A673 (cell line): ENCODE measurements around the gene CREB3L4. TPM values are rescaled to one million over a fixed set of nuclear protein-coding genes. Genes with fewer than 3 reads are reported as not detected.

Source experiments
- BruUV-seq: library from RNA; stranded (reverse); fragments of 400-500 nt; replicated peaks from 2 replicates; lab custom pipeline; 2021; lab: Mats Ljungman, UMichigan
- CTCF ChIA-PET: fragments of 300-600 bp; sonication (Branson Sonifier 250); formaldehyde crosslinking; loops from one replicate; lab custom pipeline; 2022; ENCODE audit warnings: antibody characterized with exemption; lab: Charles Lee
- POLR2A ChIA-PET: fragments of 300-600 bp; sonication (Branson Sonifier 250); formaldehyde crosslinking; loops from one replicate; lab custom pipeline; 2022; ENCODE audit warnings: antibody characterized with exemption; ENCODE audit not compliant: low non-redundant PET; lab: Charles Lee
- DNase-seq: peaks from one replicate; pipeline ENCODE4 v3.0.0-alpha.2; 2015; ENCODE audit warnings: low spot score
- H3K27ac ChIP-seq: fragments of 200-600 bp; sonication (generic); 2 replicates; pipeline ENCODE4 v1.5.1; 2016; ENCODE audit warnings: mixed run types, low read depth, mild to moderate bottlenecking, mixed read lengths, antibody characterized with exemption, low read length; ENCODE audit not compliant: poor library complexity, severe bottlenecking
- H3K27me3 ChIP-seq: fragments of 200-600 bp; sonication (generic); replicated peaks from 2 replicates; pipeline ENCODE4 v1.6.1; 2017; ENCODE audit warnings: mixed run types, low read depth, mild to moderate bottlenecking, mixed read lengths, antibody characterized with exemption, low read length; ENCODE audit not compliant: insufficient read depth, poor library complexity
- H3K36me3 ChIP-seq: fragments of 200-600 bp; sonication (generic); 2 replicates; pipeline ENCODE4 v1.6.1; 2016; ENCODE audit warnings: mixed run types, mild to moderate bottlenecking, mixed read lengths, antibody characterized with exemption, low read length; ENCODE audit not compliant: insufficient read depth, poor library complexity, severe bottlenecking
- H3K4me1 ChIP-seq: fragments of 200-600 bp; sonication (generic); 2 replicates; pipeline ENCODE4 v1.6.1; 2017; ENCODE audit warnings: mixed run types, mild to moderate bottlenecking, mixed read lengths, antibody characterized with exemption, low read length; ENCODE audit not compliant: insufficient read depth, poor library complexity, severe bottlenecking
- H3K4me3 ChIP-seq: fragments of 200-600 bp; sonication (generic); 2 replicates; pipeline ENCODE4 v1.5.1; 2016; ENCODE audit warnings: low read depth, mixed run types, mild to moderate bottlenecking, mixed read lengths, low read length; ENCODE audit not compliant: poor library complexity, severe bottlenecking
- H3K9me3 ChIP-seq: fragments of 200-600 bp; sonication (generic); 2 replicates; pipeline ENCODE4 v1.6.1; 2016; ENCODE audit warnings: mixed run types, low read depth, mild to moderate bottlenecking, mixed read lengths, antibody characterized with exemption, low read length; ENCODE audit not compliant: poor library complexity, severe bottlenecking
- EZH2 ChIP-seq: fragments of 200-600 bp; sonication (generic); IDR thresholded peaks from 2 replicates; pipeline ENCODE4 v1.6.1; 2017; ENCODE audit warnings: borderline replicate concordance, low read depth, mild to moderate bottlenecking, mixed read lengths, antibody characterized with exemption, low read length; ENCODE audit not compliant: poor library complexity, severe bottlenecking
- intact Hi-C: fragments of 100-400 bp; cut with micrococcal nuclease; formaldehyde crosslinking; loops from one replicate; pipeline ENCODE4 v1.10.0; 2022; ENCODE audit not compliant: unreplicated experiment
- total RNA-seq: library from RNA; stranded (reverse); gene quantifications from 2 replicates; pipeline ENCODE4 v1.2.3, GENCODE V29; 2021
- TF ChIP-seq, protein P1 (sequence below): fragments of 300-800, 200-600 bp; sonication (generic); conservative IDR thresholded peaks from 2 replicates; pipeline ENCODE4 v1.5.1; 2017; ENCODE audit warnings: low read depth, mild to moderate bottlenecking, antibody characterized with exemption, low read length, moderate library complexity, mixed read lengths

The CREB3L4 gene
- total RNA-seq, 1 experiment from 2014 or later, result 8.7 TPM

DNA sequence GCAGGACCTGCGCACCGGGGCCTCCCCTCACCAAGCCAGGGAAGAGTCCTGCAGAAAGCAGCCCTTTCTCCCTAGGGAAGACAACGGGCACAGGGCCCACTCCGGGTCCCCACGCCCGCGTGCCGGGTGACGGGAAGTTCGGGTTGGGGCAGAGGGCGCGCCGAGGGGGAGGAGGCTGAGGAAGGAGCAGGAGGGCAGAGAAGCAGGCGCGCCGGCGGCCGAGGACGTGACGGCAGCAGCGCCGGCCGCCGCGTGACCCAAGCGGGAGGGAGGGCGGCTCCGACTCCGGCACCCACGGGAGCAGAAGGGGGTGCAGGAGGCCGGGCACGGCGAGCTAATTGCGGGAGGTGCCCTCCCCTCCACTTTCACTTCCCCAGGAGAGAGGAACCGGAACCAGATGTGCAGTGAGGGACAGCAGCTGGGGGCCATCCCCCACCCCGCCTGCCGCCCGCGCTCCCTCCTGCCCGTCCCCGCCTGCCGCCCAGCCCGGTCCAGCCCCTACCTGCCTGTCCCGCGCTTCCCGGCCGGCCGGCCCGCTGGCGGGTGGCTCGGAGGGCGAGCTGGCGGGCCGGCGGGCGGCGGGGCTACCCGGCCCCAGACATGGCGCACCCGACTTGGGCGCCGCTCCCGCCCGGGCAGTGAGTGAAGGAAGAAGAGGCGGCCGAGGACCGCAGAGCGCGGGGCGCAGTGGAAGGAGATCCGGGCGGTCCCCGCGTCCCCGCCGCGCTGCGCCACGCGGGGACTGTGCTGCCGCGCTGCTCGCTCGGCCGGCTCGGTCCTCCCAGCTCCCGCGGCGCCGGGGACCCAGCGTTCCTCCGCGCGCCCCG is 21.7 kb upstream of the CREB3L4 start:
- intact Hi-C loops, result loop anchor here (2.0 kb wide), 1 partner anchor 149 kb away; no protein-coding TSS in a partner anchor
- Histone ChIP-seq H3K9me3 (no peaks in the 10 kb centered on the region), H3K4me1 (peaks cover 6% of the 10 kb centered on the region), H3K27ac (peak overlapping the region; percentile 94), H3K4me3 (peak overlapping the region; percentile 98), H3K27me3 (no peaks in the 10 kb centered on the region), H3K36me3 (peaks cover 28% of the 10 kb centered on the region)
- POLR2A ChIA-PET, result interaction anchor here (0.6 to 0.7 kb wide), 3 partner anchors 18 to 44 kb away, joined by 3 to 16 read pairs (median 7); no protein-coding TSS in a partner anchor
- CTCF ChIA-PET, result interaction anchor here (0.6 to 1.6 kb wide), 8 partner anchors 10 to 1239 kb away, joined by 3 to 14 read pairs (median 5); partner anchors contain the start of genes RAB13 and SLC39A1
- TF ChIP-seq, protein P1, sequence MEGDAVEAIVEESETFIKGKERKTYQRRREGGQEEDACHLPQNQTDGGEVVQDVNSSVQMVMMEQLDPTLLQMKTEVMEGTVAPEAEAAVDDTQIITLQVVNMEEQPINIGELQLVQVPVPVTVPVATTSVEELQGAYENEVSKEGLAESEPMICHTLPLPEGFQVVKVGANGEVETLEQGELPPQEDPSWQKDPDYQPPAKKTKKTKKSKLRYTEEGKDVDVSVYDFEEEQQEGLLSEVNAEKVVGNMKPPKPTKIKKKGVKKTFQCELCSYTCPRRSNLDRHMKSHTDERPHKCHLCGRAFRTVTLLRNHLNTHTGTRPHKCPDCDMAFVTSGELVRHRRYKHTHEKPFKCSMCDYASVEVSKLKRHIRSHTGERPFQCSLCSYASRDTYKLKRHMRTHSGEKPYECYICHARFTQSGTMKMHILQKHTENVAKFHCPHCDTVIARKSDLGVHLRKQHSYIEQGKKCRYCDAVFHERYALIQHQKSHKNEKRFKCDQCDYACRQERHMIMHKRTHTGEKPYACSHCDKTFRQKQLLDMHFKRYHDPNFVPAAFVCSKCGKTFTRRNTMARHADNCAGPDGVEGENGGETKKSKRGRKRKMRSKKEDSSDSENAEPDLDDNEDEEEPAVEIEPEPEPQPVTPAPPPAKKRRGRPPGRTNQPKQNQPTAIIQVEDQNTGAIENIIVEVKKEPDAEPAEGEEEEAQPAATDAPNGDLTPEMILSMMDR, result no peak
- TF ChIP-seq EZH2, result no peak
- BruUV-seq, result no TSS peak
- peak; percentile 52 for DNase-seq

DNA sequence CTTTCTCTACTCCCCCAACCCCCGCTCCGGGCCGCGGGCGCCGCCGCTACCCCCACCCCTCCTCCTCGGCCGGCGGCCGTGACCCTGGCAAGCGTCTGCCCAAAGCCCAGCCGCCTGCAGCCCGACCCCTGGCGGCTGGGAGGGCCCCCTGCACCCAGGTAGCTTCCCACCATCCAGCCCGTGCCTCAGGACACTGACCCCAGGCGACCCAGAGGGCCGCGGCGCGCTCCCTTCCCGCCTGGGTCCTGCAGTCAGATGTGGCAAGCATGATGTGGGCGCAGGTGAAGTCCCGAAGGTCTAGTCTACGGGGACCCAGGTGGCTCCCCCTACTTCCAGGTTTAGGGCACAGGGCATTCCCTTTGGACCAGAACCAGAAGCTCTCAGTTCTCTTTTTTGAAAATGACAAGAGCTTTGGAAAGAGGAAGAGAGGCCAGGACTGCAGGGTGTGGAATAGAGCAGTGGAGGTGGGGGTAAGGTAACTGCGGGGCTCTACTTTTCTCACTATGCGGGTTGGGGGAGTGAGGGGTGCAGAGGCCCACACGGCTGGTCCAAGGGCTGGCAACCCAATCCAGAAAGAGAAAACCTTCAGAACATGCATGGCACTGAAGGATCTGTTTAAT is 21.0 kb upstream of the CREB3L4 start, which contains the start of gene DENND4B:
Gene DENND4B (minus strand): TSS at position 97 of the 620 bp plus-strand sequence. CDS start 2,344 bp downstream, outside the sequence.
- peak within 1 kb of the TSS; percentile 98 for H3K4me3 ChIP-seq
- peaks cover 32% of the 10 kb centered on the region for H3K36me3 ChIP-seq
- DNase-seq, result peak; percentile 82
- POLR2A ChIA-PET, result interaction anchor here (0.6 to 0.7 kb wide), 3 partner anchors 19 to 44 kb away, joined by 3 to 16 read pairs (median 7); no protein-coding TSS in a partner anchor
- no peak for TF ChIP-seq EZH2
- TF ChIP-seq, protein P1, result peak; percentile 91
- no TSS peak for BruUV-seq
- peaks cover 6% of the 10 kb centered on the region for H3K4me1 ChIP-seq
- intact Hi-C loops, result loop anchor here (2.0 kb wide), 1 partner anchor 150 kb away; no protein-coding TSS in a partner anchor
- CTCF ChIA-PET, result interaction anchor here (0.6 to 1.6 kb wide), 10 partner anchors 10 to 1238 kb away, joined by 3 to 14 read pairs (median 4); partner anchors contain the start of genes RAB13 and SLC39A1
- no peaks in the 10 kb centered on the region for H3K27me3 ChIP-seq
- H3K27ac ChIP-seq, result peak within 1 kb of the TSS; percentile 94
- no peaks in the 10 kb centered on the region for H3K9me3 ChIP-seq

DNA sequence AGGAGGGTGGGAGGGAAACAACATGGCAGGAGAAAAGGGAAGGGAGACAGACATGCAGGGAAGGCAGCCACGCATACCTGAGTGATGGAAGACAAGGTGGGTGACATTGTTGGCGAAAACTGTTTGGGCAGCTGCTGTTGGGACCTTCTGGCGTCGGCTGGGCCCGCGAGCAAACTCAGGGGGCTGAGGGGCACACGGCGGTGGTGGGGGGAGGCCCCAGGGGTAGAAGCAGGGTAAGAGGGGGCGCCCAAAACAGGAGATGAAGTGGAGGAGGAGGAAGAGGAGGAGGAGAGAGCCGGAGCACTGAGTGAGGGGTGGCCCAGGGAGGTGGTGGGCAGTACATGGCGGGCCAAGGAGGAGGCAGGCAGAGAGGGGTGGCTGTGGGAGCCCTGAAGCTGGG is 16.5 kb upstream of the CREB3L4 start:
- no peaks in the 10 kb centered on the region for H3K27me3 ChIP-seq
- H3K4me3 ChIP-seq, result no peak overlapping the region
- ChIA-PET CTCF (no interaction called here), POLR2A (no interaction called here)
- no peak overlapping the region for H3K27ac ChIP-seq
- peaks cover 38% of the 10 kb centered on the region for H3K36me3 ChIP-seq
- BruUV-seq, result no TSS peak
- H3K4me1 ChIP-seq, result no peaks in the 10 kb centered on the region
- intact Hi-C loops, result no loop called here
- no peak for TF ChIP-seq EZH2
- TF ChIP-seq, protein P1, result no peak
- no peaks in the 10 kb centered on the region for H3K9me3 ChIP-seq
- no peak for DNase-seq
